ENCODE results near the gene TPPP3.
A peak's percentile ranks its signal among the peaks of the same experiment; 100 is the strongest.
"Not testable (repeated sequence)": the region's sequence is repeated elsewhere in the genome, so short reads cannot be mapped to it uniquely, and the experiment has no call there.

The TPPP3 gene

GRCh38 chr16:67383284-67383683 is 10.0 kb downstream of the TPPP3 start:
- Histone ChIP-seq H3K27me3 (ENCODE audit: insufficient read depth, low read length, poor library complexity, severe bottlenecking) (no peaks in the 10 kb centered on the region), H3K4me1 (ENCODE audit: insufficient read depth, low read length, poor library complexity, severe bottlenecking) (no peaks in the 10 kb centered on the region), H4K20me1 (ENCODE audit: insufficient read depth, low read length, poor library complexity, severe bottlenecking) (no peaks in the 10 kb centered on the region), H3K4me2 (ENCODE audit: low read depth, low read length, poor library complexity, severe bottlenecking) (no peak overlapping the region), H3K36me3 (ENCODE audit: insufficient read depth, low read length) (no peaks in the 10 kb centered on the region), H3K9me3 (ENCODE audit: insufficient read depth, low read depth, low read length) (no peaks in the 10 kb centered on the region), H3K4me3 (ENCODE audit: low read length, poor library complexity, severe bottlenecking) (no peak overlapping the region), H2AFZ (ENCODE audit: low read length) (no peak overlapping the region), H3F3A (ENCODE audit: low read depth) (no peaks in the 10 kb centered on the region), H3K9me2 (replicated peaks; ENCODE audit: low read depth, low read length) (no peaks in the 10 kb centered on the region), H3K9ac (ENCODE audit: low read depth, low read length, poor library complexity, severe bottlenecking) (no peak overlapping the region), H3K79me2 (ENCODE audit: insufficient read depth, low read length) (no peaks in the 10 kb centered on the region)
- TF ChIP-seq, protein P1, sequence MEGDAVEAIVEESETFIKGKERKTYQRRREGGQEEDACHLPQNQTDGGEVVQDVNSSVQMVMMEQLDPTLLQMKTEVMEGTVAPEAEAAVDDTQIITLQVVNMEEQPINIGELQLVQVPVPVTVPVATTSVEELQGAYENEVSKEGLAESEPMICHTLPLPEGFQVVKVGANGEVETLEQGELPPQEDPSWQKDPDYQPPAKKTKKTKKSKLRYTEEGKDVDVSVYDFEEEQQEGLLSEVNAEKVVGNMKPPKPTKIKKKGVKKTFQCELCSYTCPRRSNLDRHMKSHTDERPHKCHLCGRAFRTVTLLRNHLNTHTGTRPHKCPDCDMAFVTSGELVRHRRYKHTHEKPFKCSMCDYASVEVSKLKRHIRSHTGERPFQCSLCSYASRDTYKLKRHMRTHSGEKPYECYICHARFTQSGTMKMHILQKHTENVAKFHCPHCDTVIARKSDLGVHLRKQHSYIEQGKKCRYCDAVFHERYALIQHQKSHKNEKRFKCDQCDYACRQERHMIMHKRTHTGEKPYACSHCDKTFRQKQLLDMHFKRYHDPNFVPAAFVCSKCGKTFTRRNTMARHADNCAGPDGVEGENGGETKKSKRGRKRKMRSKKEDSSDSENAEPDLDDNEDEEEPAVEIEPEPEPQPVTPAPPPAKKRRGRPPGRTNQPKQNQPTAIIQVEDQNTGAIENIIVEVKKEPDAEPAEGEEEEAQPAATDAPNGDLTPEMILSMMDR (conservative IDR thresholded peaks at IDR 0.05; ENCODE audit: low read length): no peak
- TF ChIP-seq EZH2phosphoT487 (IDR thresholded peaks at IDR 0.05; ENCODE audit: borderline replicate concordance): no peak

GRCh38 chr16:67378642-67379041 is 14.7 kb downstream of the TPPP3 start:
- Histone ChIP-seq H4K20me1 (ENCODE audit: insufficient read depth, low read length, poor library complexity, severe bottlenecking) (no peaks in the 10 kb centered on the region), H3K36me3 (ENCODE audit: insufficient read depth, low read length) (no peaks in the 10 kb centered on the region), H3K9me3 (ENCODE audit: insufficient read depth, low read depth, low read length) (no peaks in the 10 kb centered on the region), H3K79me2 (ENCODE audit: insufficient read depth, low read length) (no peaks in the 10 kb centered on the region), H3K27me3 (ENCODE audit: insufficient read depth, low read length, poor library complexity, severe bottlenecking) (no peaks in the 10 kb centered on the region), H3K9ac (ENCODE audit: low read depth, low read length, poor library complexity, severe bottlenecking) (no peak overlapping the region), H3K9me2 (replicated peaks; ENCODE audit: low read depth, low read length) (no peaks in the 10 kb centered on the region), H3F3A (ENCODE audit: low read depth) (no peaks in the 10 kb centered on the region), H3K4me1 (ENCODE audit: insufficient read depth, low read length, poor library complexity, severe bottlenecking) (no peaks in the 10 kb centered on the region), H3K4me3 (ENCODE audit: low read length, poor library complexity, severe bottlenecking) (no peak overlapping the region), H3K4me2 (ENCODE audit: low read depth, low read length, poor library complexity, severe bottlenecking) (no peak overlapping the region), H2AFZ (ENCODE audit: low read length) (no peak overlapping the region)
- TF ChIP-seq, protein P1 (conservative IDR thresholded peaks at IDR 0.05; ENCODE audit: low read length): no peak
- no peak for TF ChIP-seq EZH2phosphoT487 (IDR thresholded peaks at IDR 0.05; ENCODE audit: borderline replicate concordance)

DNA sequence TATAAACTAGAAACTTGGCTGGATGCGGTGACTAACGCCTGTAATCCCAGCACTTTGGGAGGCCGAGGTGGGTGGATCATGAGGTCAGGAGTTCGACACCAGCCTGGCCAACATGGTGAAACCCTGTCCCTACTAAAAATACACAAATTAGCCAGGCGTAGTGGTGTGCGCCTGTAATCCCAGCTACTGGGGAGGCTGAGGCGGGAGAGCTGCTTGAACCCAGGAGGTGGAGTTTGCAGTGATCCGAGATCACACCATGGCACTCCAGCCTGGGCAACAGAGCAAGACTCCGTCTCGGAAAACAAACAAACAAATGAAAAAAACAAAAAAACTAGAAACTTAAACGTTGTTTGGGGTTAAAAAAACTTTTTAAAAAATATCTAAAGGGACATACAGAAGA is 17.3 kb downstream of the TPPP3 start:
- not testable (repeated sequence) for H3K4me3 ChIP-seq (ENCODE audit: low read length, poor library complexity, severe bottlenecking); H3K4me2 ChIP-seq (ENCODE audit: low read depth, low read length, poor library complexity, severe bottlenecking); H3K36me3 ChIP-seq (ENCODE audit: insufficient read depth, low read length)

GRCh38 chr16:67372664-67373063 is 20.6 kb downstream of the TPPP3 start:
- Histone ChIP-seq H3K4me1 (ENCODE audit: insufficient read depth, low read length, poor library complexity, severe bottlenecking) (no peaks in the 10 kb centered on the region), H3K4me2 (ENCODE audit: low read depth, low read length, poor library complexity, severe bottlenecking) (no peak overlapping the region), H3K27me3 (ENCODE audit: insufficient read depth, low read length, poor library complexity, severe bottlenecking) (no peaks in the 10 kb centered on the region), H3K79me2 (ENCODE audit: insufficient read depth, low read length) (no peaks in the 10 kb centered on the region), H2AFZ (ENCODE audit: low read length) (peak overlapping the region; percentile 18; the same call in 1 of the 2 replicates), H3K36me3 (ENCODE audit: insufficient read depth, low read length) (no peaks in the 10 kb centered on the region), H3K9me2 (replicated peaks; ENCODE audit: low read depth, low read length) (no peaks in the 10 kb centered on the region), H3K9ac (ENCODE audit: low read depth, low read length, poor library complexity, severe bottlenecking) (no peak overlapping the region), H3K4me3 (ENCODE audit: low read length, poor library complexity, severe bottlenecking) (no peak overlapping the region), H3K9me3 (ENCODE audit: insufficient read depth, low read depth, low read length) (no peaks in the 10 kb centered on the region), H3F3A (ENCODE audit: low read depth) (no peaks in the 10 kb centered on the region), H4K20me1 (ENCODE audit: insufficient read depth, low read length, poor library complexity, severe bottlenecking) (no peaks in the 10 kb centered on the region)
- no peak for TF ChIP-seq EZH2phosphoT487 (IDR thresholded peaks at IDR 0.05; ENCODE audit: borderline replicate concordance)
- TF ChIP-seq, protein P1 (conservative IDR thresholded peaks at IDR 0.05; ENCODE audit: low read length): peak; percentile 67

More for the DNA sequence above, 17.3 kb downstream of the TPPP3 start:
- not testable (repeated sequence) for H3K27me3 ChIP-seq (ENCODE audit: insufficient read depth, low read length, poor library complexity, severe bottlenecking); H3F3A ChIP-seq (ENCODE audit: low read depth); H3K9me2 ChIP-seq (replicated peaks; ENCODE audit: low read depth, low read length); H2AFZ ChIP-seq (ENCODE audit: low read length); H4K20me1 ChIP-seq (ENCODE audit: insufficient read depth, low read length, poor library complexity, severe bottlenecking); H3K9ac ChIP-seq (ENCODE audit: low read depth, low read length, poor library complexity, severe bottlenecking); H3K4me1 ChIP-seq (ENCODE audit: insufficient read depth, low read length, poor library complexity, severe bottlenecking); H3K9me3 ChIP-seq (ENCODE audit: insufficient read depth, low read depth, low read length); H3K79me2 ChIP-seq (ENCODE audit: insufficient read depth, low read length)

Data from Loucy (cell line).